A172 (cell line): Measurements from ENCODE around the gene STYXL1. TPM values are rescaled to one million over a fixed set of nuclear protein-coding genes. Genes with fewer than 3 reads are reported as not detected.

Experiments used
- DNase-seq: peaks from one replicate; pipeline ENCODE4 v3.0.0-alpha.2; 2015; ENCODE audit warnings: low spot score
- total RNA-seq: library from RNA; depleted of rRNA; stranded (reverse); fragments of >200 nt; shearing (Covaris generic); gene quantifications from 2 replicates; pipeline ENCODE4 v1.2.3, GENCODE V29; 2014

STYXL1 gene
- total RNA-seq, 1 experiment from 2014 or later: 84.7 TPM

DNA sequence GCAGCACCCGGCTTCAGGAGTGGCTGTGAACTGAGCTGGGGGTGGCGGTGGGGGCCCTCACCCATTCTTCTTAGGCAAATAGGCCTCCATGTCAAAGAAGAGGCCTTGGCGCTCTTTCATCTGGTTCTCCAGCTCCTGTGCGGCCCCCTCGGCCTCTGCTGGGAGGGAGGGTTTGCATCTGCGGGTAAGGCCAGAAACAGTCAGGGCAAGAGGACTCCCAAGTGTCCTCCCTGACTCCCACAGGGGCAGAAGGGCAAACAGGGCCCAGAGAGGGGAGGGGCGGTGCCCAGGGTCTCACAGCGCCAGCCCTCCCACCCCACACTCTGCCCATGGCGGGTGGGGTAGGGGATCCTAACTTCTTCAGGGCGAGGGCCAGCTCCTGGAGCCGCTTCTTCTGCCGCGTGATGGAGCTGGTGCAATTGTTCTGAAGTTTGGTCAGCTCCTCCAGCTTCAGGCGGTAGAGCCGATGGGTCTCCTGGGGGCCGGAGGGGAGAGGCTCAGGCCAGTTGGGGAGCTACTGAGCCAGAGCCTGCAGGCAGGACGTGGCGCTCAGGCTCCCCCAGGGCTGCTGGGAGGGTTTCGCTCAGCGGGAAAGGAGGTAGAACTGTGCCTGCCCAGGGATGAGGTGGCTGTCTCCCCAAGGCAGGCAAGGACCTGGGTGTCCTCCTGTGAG is 55.6 kb downstream of the STYXL1 start:
- no peak for DNase-seq

DNA sequence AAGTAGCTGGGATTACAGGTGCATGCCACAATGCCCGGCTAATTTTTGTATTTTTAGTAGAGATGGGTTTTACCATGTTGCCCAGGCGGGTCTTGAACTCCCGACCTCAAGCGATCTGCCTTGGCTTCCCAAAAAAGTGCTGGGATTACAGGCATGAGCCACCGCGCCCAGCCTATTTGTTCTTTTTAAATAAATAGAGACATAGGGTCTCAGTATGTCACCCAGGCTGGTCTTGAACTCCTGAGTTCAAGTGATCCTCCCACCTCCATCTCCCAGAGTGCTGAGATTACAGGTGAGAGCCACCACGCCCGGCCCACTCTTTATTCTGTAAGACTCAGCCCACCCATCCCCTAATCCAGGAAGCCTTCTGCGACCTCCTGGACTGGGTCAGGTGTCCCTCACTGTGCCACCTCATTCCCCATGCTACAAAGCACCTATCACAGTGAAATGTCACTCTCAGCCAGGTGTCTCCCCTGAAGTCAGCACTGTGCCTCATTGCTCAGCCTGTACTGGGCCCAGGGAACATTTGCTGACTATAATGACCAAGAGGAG is 56.2 kb downstream of the STYXL1 start:
- no peak for DNase-seq

- DNase-seq: no peak
These were observed 58.1 kb downstream of the STYXL1 start for GRCh38 chr7:75989500-75990388.

DNA sequence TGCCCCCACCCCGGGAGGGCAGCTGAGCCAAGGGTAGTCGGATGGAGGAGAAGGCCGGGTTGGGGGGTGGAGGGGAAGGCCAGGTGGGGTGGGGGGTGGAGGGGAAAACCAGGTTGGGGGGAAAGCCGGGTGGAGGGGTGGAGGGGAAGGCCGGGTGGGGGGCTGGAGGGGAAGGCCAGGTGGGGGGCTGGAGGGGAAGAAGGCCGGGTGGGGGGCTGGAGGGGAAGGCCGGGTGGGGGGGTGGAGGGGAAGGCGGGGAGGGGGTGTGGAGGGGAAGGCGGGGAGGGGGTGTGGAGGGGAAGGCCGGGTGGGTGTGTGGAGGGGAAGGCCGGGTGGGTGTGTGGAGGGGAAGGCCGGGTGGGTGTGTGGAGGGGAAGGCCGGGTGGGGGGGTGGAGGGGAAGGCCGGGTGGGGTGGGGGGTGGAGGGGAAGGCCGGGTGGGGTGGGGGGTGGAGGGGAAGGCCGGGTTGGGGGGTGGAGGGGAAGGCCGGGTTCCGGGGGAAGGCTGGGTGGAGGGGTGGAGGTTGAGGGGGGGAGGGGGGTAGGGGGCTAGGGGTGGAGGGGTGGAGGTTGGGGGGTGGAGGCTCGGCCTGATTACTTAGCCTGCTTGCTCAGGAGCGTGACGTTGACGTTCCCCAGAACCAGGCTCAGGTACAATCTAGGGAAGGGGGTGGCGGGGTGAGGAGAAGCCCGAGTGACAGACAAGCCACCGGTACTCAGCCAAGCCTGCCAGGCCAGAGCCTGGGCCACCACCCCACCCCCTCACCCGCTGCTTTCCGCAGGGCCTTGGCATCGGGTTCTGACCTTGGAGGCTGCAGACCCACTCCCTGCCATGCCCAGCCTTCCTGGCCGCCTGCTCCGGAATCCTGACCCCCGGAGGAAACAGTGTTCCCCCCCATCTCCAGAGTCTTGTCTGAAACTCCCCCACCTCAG is 59.0 kb downstream of the STYXL1 start:
- DNase-seq: no peak

DNA sequence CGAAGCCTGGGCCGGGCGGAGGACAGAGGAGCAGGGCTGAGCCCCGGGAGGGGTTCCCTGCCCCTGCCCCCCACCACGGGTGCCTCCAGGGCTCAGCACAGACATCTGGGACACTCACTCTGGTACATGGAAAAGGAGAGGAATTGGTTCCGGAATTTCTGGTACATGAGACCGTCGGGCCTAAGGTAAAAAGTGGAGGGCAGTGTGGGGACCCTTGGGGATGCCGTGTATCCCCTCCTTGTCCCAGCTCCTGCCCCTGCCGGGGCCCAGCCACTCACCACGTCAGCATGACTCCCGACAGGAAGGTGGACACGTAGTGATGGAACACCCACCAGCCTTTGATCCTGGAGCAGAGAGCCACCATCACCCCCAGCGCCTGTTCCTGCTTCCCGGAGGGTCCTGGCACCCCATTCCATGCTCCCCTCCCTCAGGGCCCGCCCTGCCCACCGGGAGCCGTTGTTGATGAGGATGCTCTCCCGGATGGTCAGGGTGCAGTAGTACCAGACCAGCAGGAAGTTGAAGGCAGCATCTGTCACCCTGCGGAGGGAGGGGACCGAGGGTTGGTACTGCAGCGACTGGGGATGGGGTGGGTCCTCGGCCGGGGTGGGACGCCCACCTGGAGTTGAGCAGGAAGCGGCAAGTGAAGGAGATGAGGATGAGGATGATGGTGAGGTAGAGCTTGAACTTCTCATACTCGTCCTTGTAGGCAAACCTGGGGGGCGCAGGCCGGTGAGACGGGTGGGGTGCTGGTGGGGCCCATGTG is 59.8 kb downstream of the STYXL1 start:
- no peak for DNase-seq

- DNase-seq: no peak
These were observed 60.6 kb downstream of the STYXL1 start for GRCh38 chr7:75987026-75987804.

DNA sequence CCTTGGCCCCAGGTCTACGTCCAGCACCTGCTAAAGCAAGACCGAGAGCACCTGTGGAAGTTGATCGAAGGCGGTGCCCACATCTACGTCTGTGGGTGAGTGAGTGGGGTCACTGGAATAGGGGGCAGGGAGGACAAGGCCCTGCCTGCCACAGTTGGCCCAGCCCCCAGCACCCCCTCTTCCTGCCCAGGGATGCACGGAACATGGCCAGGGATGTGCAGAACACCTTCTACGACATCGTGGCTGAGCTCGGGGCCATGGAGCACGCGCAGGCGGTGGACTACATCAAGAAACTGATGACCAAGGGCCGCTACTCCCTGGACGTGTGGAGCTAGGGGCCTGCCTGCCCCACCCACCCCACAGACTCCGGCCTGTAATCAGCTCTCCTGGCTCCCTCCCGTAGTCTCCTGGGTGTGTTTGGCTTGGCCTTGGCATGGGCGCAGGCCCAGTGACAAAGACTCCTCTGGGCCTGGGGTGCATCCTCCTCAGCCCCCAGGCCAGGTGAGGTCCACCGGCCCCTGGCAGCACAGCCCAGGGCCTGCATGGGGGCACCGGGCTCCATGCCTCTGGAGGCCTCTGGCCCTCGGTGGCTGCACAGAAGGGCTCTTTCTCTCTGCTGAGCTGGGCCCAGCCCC is 61.5 kb downstream of the STYXL1 start:
- no peak for DNase-seq

- DNase-seq: no peak
These were observed 62.2 kb downstream of the STYXL1 start for GRCh38 chr7:75985518-75986146.

GRCh38 chr7:75985009-75985517 is 62.7 kb downstream of the STYXL1 start:
- DNase-seq: no peak

DNA sequence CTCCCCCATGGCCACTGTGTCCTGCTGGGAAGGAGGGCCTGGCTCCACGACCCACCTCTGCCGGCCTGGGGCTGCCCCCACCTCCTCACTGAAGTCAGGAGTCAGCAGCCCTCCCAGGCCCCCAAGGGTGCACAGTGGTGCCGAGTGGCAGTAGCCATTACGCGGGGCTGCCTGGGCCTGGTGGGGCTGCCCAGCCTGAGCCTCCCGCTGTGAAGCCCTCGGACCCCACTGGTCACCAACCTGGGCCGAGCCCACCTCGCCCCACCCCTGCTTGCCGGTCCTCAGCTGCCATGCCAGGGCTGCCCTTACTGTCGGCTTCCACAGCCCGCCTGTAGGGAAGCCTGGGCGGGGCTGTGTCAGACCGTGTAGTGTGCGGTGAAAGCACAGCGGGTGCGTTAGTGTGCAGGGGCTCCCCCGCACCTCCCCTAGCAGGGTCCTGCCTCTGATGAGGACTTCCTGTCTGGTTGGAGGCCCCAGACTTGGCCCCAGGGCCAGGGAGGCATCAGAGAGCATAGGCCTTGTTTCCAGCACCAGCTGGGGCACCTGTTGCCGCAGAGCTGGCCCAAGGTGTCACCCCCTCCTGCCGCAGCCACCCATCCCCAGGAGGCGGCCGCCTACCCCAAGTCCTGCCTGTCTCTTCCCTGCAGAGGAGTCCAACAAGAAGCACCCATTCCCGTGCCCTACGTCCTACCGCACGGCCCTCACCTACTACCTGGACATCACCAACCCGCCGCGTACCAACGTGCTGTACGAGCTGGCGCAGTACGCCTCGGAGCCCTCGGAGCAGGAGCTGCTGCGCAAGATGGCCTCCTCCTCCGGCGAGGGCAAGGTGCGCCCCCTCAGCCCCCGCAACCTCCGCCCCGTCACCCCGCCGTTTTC is 63.4 kb downstream of the STYXL1 start:
- no peak for DNase-seq

DNA sequence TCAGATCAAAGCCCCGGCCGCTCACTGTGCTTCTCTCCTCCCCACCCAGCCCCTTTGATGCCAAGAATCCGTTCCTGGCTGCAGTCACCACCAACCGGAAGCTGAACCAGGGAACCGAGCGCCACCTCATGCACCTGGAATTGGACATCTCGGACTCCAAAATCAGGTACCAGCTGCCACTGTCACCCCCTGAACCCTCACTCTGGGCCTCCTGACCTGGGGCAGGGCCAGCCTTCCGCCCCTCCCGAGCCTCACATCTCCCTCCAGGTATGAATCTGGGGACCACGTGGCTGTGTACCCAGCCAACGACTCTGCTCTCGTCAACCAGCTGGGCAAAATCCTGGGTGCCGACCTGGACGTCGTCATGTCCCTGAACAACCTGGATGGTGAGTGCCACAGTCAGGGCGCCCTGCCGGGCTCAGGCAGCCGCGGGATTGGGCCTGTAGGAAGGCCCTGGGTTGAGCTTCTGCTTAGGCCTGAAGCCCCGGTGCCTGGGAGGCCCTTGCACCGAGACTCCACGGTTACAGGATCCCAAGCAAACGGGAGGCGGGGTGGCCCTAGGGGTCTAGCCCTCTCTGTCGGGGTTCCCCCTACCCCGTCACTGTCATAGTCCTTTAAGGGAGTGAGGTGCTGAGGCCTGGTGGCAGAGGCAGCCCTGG is 64.2 kb downstream of the STYXL1 start:
- no peak for DNase-seq

GRCh38 chr7:75982306-75983064 is 65.3 kb downstream of the STYXL1 start:
- DNase-seq: no peak

- no peak for DNase-seq
These were observed 66.1 kb downstream of the STYXL1 start for GRCh38 chr7:75981453-75982305.

- DNase-seq: no peak
These were observed 66.7 kb downstream of the STYXL1 start for GRCh38 chr7:75981203-75981452.

- no peak for DNase-seq
These were observed 67.2 kb downstream of the STYXL1 start for GRCh38 chr7:75980430-75981202.
